H1 (cell line): ENCODE data around the gene SH3BP2. TPM values are rescaled to one million over a fixed set of nuclear protein-coding genes. Genes with fewer than 3 reads are reported as not detected.

Experiments
- CTCF ChIA-PET: fragments of 300-600 bp; sonication (Branson Sonifier 250); formaldehyde crosslinking; loops from one replicate; lab custom pipeline; 2021; ENCODE audit not compliant: partially characterized antibody; lab: Charles Lee
- POLR2A ChIA-PET: fragments of 300-600 bp; sonication (Branson Sonifier 250); formaldehyde crosslinking; loops from one replicate; lab custom pipeline; 2021; ENCODE audit warnings: inconsistent platforms; ENCODE audit not compliant: partially characterized antibody; lab: Charles Lee
- DNase-seq, 2 experiments: peaks; one replicate each; pipeline versions ENCODE4 v3.0.0 to v3.0.0-alpha.2; 2010 to 2022; ENCODE audit warnings: low spot score in 2 of 2, low read depth in 1 of 2, mixed read lengths in 1 of 2
- FAIRE-seq: peaks from 2 replicates; lab custom pipeline; 2011; peaks lifted over from hg19 to GRCh38; lab: Jason Lieb, UNC
- H2AFZ ChIP-seq: 2 replicates; pipeline ENCODE4 v1.8.1; 2012; ENCODE audit warnings: low read length, inconsistent platforms
- H2AK5ac ChIP-seq: 2 replicates; pipeline ENCODE4 v1.6.1; 2013; ENCODE audit warnings: low read depth, low read length
- H2BK120ac ChIP-seq: replicated peaks from 2 replicates; pipeline ENCODE3; 2013; ENCODE audit warnings: low read depth, low read length, inconsistent platforms
- H2BK12ac ChIP-seq: 2 replicates; pipeline ENCODE4 v1.6.1; 2013; ENCODE audit warnings: low read depth, low read length
- H2BK15ac ChIP-seq: 2 replicates; pipeline ENCODE4 v1.6.1; 2013; ENCODE audit warnings: low read length
- H2BK20ac ChIP-seq: 2 replicates; pipeline ENCODE4 v1.6.1; 2013; ENCODE audit warnings: low read length
- H2BK5ac ChIP-seq: 2 replicates; pipeline ENCODE4 v1.6.1; 2013; ENCODE audit warnings: low read depth, low read length
- H3K14ac ChIP-seq: 2 replicates; pipeline ENCODE4 v1.6.1; 2013; ENCODE audit warnings: inconsistent platforms; ENCODE audit not compliant: insufficient read length
- H3K18ac ChIP-seq: 2 replicates; pipeline ENCODE4 v1.6.1; 2013; ENCODE audit warnings: low read length; ENCODE audit errors: extremely low read depth
- H3K23ac ChIP-seq: 2 replicates; pipeline ENCODE4 v1.6.1; 2013; ENCODE audit warnings: inconsistent platforms; ENCODE audit not compliant: insufficient read length
- H3K23me2 ChIP-seq: 2 replicates; pipeline ENCODE4 v1.6.1; 2013; ENCODE audit warnings: low read depth, low read length
- H3K27ac ChIP-seq: 2 replicates; pipeline ENCODE4 v1.6.1; 2011; ENCODE audit warnings: low read depth, low read length, inconsistent platforms
- H3K27me3 ChIP-seq, 4 experiments: replicated peaks in 1 of 4; 1 replicate in 1 of 4; 2 replicates in 3 of 4; pipeline versions ENCODE4 v1.6.1 to v1.8.1; 2011 to 2013; ENCODE audit warnings: low read length in 3 of 4, mild to moderate bottlenecking in 3 of 4, inconsistent platforms in 2 of 4, mixed read lengths in 2 of 4, moderate library complexity in 1 of 4; ENCODE audit not compliant: control insufficient read depth in 3 of 4, insufficient read depth in 3 of 4; ENCODE audit errors: extremely low read depth in 1 of 4
- H3K36me3 ChIP-seq, 4 experiments: 2 replicates each; pipeline versions ENCODE4 v1.6.1 to v1.8.1; 2011 to 2013; ENCODE audit warnings: mild to moderate bottlenecking in 4 of 4, low read length in 3 of 4, moderate library complexity in 2 of 4, control low read depth in 1 of 4, inconsistent platforms in 1 of 4; ENCODE audit not compliant: insufficient read depth in 4 of 4, control insufficient read depth in 2 of 4
- H3K4ac ChIP-seq: replicated peaks from 2 replicates; pipeline ENCODE3; 2013; ENCODE audit warnings: low read length, low read depth, mixed read lengths, inconsistent platforms; ENCODE audit not compliant: insufficient read length
- H3K4me1 ChIP-seq, 4 experiments: replicated peaks in 1 of 4; 1 replicate in 1 of 4; 2 replicates in 3 of 4; pipeline versions ENCODE4 v1.6.1 to v1.8.1; 2011 to 2013; ENCODE audit warnings: low read length in 3 of 4, inconsistent platforms in 2 of 4, mixed read lengths in 1 of 4; ENCODE audit not compliant: insufficient read depth in 4 of 4, control insufficient read depth in 3 of 4
- H3K4me2 ChIP-seq, 2 experiments: 2 replicates each; pipeline versions ENCODE4 v1.6.1 to v1.8.1; 2011 to 2013; ENCODE audit warnings: low read depth in 2 of 2, low read length in 2 of 2, control low read depth in 1 of 2, inconsistent platforms in 1 of 2, mild to moderate bottlenecking in 1 of 2; ENCODE audit not compliant: insufficient read depth in 1 of 2
- H3K4me3 ChIP-seq, 4 experiments: fragments of 200-600, 300-600 bp in 1 of 4; sonication (generic), shearing (Covaris generic), sonication (Bioruptor Twin) in 1 of 4; 2 replicates each; pipeline versions ENCODE4 v1.5.1 to v1.8.1; 2011 to 2016; ENCODE audit warnings: low read length in 4 of 4, low read depth in 3 of 4, control low read depth in 2 of 4, inconsistent platforms in 2 of 4, mild to moderate bottlenecking in 2 of 4, mixed read lengths in 1 of 4, moderate library complexity in 1 of 4; ENCODE audit not compliant: insufficient read depth in 2 of 4; ENCODE audit errors: extremely low read depth in 1 of 4
- H3K56ac ChIP-seq: replicated peaks from 2 replicates; pipeline ENCODE3; 2013; ENCODE audit warnings: low read depth, mild to moderate bottlenecking, mixed read lengths, low read length, inconsistent platforms; ENCODE audit not compliant: insufficient read length
- H3K79me1 ChIP-seq: 2 replicates; pipeline ENCODE4 v1.6.1; 2013; ENCODE audit warnings: low read depth, low read length, control low read depth
- H3K79me2 ChIP-seq, 2 experiments: 2 replicates each; pipeline versions ENCODE4 v1.6.1 to v1.8.1; 2012 to 2013; ENCODE audit warnings: low read length in 2 of 2, mild to moderate bottlenecking in 2 of 2, inconsistent platforms in 1 of 2; ENCODE audit not compliant: insufficient read depth in 2 of 2, control insufficient read depth in 1 of 2
- H3K9ac ChIP-seq, 4 experiments: replicated peaks in 1 of 4; 1 replicate in 1 of 4; 2 replicates in 3 of 4; pipeline versions ENCODE4 v1.6.1 to v1.8.1; 2011 to 2013; ENCODE audit warnings: low read depth in 3 of 4, low read length in 3 of 4, control low read depth in 2 of 4, mild to moderate bottlenecking in 2 of 4, moderate library complexity in 2 of 4, inconsistent platforms in 1 of 4; ENCODE audit errors: extremely low read depth in 1 of 4
- H3K9me3 ChIP-seq, 2 experiments: 2 replicates each; pipeline versions ENCODE4 v1.6.1 to v1.8.1; 2012 to 2013; ENCODE audit warnings: mild to moderate bottlenecking in 2 of 2, moderate library complexity in 2 of 2, control low read depth in 1 of 2, inconsistent platforms in 1 of 2, low read depth in 1 of 2, low read length in 1 of 2, mixed read lengths in 1 of 2; ENCODE audit not compliant: insufficient read depth in 2 of 2
- H4K20me1 ChIP-seq, 2 experiments: replicated peaks in 1 of 2; 2 replicates each; pipeline versions ENCODE3 to v1.8.1; 2011 to 2013; ENCODE audit warnings: inconsistent platforms in 2 of 2, low read length in 2 of 2, mild to moderate bottlenecking in 1 of 2; ENCODE audit not compliant: insufficient read depth in 2 of 2, control insufficient read depth in 1 of 2
- H4K5ac ChIP-seq: 2 replicates; pipeline ENCODE4 v1.6.1; 2013; ENCODE audit warnings: low read length, low read depth, mixed read lengths, inconsistent platforms; ENCODE audit not compliant: insufficient read length
- H4K8ac ChIP-seq: 2 replicates; pipeline ENCODE4 v1.8.0; 2013; ENCODE audit warnings: mild to moderate bottlenecking, moderate library complexity, low read length, inconsistent platforms; ENCODE audit not compliant: insufficient read depth; ENCODE audit errors: extremely low read depth
- H4K91ac ChIP-seq: replicated peaks from 2 replicates; pipeline ENCODE3; 2013; ENCODE audit warnings: low read length, mixed read lengths, inconsistent platforms; ENCODE audit not compliant: insufficient read length
- EGR1 ChIP-seq: IDR thresholded peaks from 2 replicates; pipeline ENCODE4 v1.6.1; 2011; ENCODE audit warnings: low read depth, low read length, borderline replicate concordance
- WGBS, 2 experiments: shearing (Covaris generic) in 1 of 2; methylation state at CpG; one replicate each; pipeline versions ENCODE4 v1.1.6 to v1.1.7; 2013 to 2015; ENCODE audit warnings: low lambda C conversion rate in 2 of 2, mixed read lengths in 2 of 2, inconsistent platforms in 1 of 2, low coverage in 1 of 2, missing lambda C conversion rate in 1 of 2; ENCODE audit not compliant: insufficient replicate concordance in 2 of 2, insufficient coverage in 1 of 2, insufficient read length in 1 of 2; ENCODE audit errors: extremely low coverage in 1 of 2, missing lambda C conversion rate in 1 of 2; 5-methylcytosine and 5-hydroxymethylcytosine counted together
- polyA plus RNA-seq, 7 experiments: library from polyadenylated mRNA; depleted of rRNA in 3 of 7; stranded (reverse) in 5 of 7; unstranded in 2 of 7; fragments of >200 nt in 5 of 7; fragments of 200-250 nt in 2 of 7; gene quantifications; 1 replicate in 5 of 7; 2 replicates in 1 of 7; 4 replicates in 1 of 7; pipeline versions ENCODE4 v1.2.1 to v1.2.3, GENCODE V29; 2011 to 2013; ENCODE audit warnings: missing spikeins in 2 of 7, mixed read lengths in 2 of 7
- total RNA-seq: library from RNA; stranded (reverse); fragmentation: NEBNext Ultra II Directional; extraction: Animal tissue kit (Norgen Biotek cat#: 25700); gene quantifications from 2 replicates; pipeline ENCODE4 v1.2.1, GENCODE V29; 2021

The SH3BP2 gene
- total and polyA plus RNA-seq, 2 of the 8 experiments (the other 6 are each of a cell fraction or from before 2014, with no cell fraction given): 27.4 to 31.4 TPM

DNA sequence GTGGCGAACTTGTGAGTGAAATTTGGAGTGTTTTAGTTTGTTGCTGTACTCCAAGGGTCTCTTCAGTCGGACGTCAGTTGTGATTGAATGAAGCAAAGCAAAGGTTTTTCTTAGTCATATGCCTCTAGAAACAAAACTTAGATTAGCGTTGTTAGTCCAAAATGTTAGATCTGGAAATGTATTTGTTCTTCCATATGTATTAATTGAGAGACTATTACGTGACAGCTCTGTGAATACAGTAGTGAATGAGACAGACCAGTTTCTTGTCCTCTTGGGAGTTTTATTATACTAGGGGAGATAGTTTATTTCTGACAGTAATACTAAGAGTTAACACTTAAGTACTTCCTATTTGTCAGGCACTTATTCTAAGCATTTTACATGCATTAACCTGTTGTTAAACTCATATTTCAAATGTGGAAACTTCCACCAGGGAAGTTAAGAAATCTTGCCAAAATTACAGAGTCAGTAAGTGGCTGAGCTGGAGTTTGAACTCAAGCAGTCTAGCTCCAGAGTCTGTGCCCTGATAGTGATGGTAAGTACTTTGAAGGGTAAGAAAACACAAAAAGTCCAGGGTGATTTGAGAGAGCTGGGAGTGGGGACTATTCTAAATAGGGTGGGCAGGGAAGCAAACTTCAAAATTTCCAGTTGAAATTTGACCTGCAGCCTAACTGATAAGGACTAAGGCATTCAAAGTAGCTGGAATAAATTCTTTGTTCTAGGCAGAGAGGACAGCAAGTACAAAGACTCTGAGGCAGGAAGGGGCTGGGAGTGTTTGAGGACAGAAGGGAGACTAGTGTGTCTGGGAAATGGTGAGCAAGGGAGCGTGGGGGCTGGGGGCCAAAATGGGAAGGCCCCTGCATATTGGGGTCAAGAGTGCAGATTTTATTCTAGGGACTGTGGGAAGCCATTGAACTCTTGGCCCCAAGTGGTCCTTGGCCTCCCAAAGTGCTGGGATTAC lies 67.8 kb downstream of the SH3BP2 start:
- peaks cover 6 to 20% (median 8%) of the 10 kb centered on the region in 4 experiments; a peak in 5 of 7 replicates for H3K4me1 ChIP-seq
- H2BK20ac ChIP-seq: no peak overlapping the region
- no peak overlapping the region for H3K27ac ChIP-seq
- H3K4ac ChIP-seq: no peak overlapping the region
- peaks cover 3% of the 10 kb centered on the region; the same call in 1 of the 2 replicates for H3K79me1 ChIP-seq
- H4K91ac ChIP-seq: no peak overlapping the region
- H2BK15ac ChIP-seq: no peak overlapping the region
- H4K20me1 ChIP-seq: peaks cover 0 to 5% of the 10 kb centered on the region in 2 experiments
- no peak overlapping the region for H2BK12ac ChIP-seq
- no peak for TF ChIP-seq EGR1
- no peaks in the 10 kb centered on the region for H3K9me3 ChIP-seq
- H3K23ac ChIP-seq: no peak overlapping the region
- no peak overlapping the region for H2BK5ac ChIP-seq
- H3K14ac ChIP-seq: no peak overlapping the region
- H3K56ac ChIP-seq: no peak overlapping the region
- H3K18ac ChIP-seq: 0 out of 2 replicates have a peak overlapping the region, but pooled peaks have one; percentile 5
- H4K5ac ChIP-seq: peak overlapping the region; percentile 6
- H3K9ac ChIP-seq: no peak overlapping the region
- no peaks in the 10 kb centered on the region for H3K23me2 ChIP-seq
- ChIA-PET POLR2A (interaction anchor here (1.1 to 1.9 kb wide), 3 partner anchors 13 to 94 kb away, joined by 3 to 6 read pairs (median 4); no protein-coding TSS in a partner anchor), CTCF (interaction anchor here (1.1 to 3.8 kb wide), 7 partner anchors 11 to 97 kb away, joined by 3 to 19 read pairs (median 5); no protein-coding TSS in a partner anchor)
- no peak overlapping the region for H2BK120ac ChIP-seq
- H3K27me3 ChIP-seq: no peaks in the 10 kb centered on the region
- H2AK5ac ChIP-seq: no peak overlapping the region
- H3K36me3 ChIP-seq: no peaks in the 10 kb centered on the region
- no peak overlapping the region for H4K8ac ChIP-seq
- peak overlapping the region in 1 of 2 experiments; percentile 55; a peak in 3 of 4 replicates for H3K4me2 ChIP-seq
- H3K79me2 ChIP-seq: peaks cover 0 to 86% of the 10 kb centered on the region in 2 experiments; a peak in 3 of 4 replicates
- FAIRE-seq (no peak), DNase-seq (peak in 1 of 2 experiments; percentile 42)
- no peak overlapping the region for H3K4me3 ChIP-seq
- no peak overlapping the region for H2AFZ ChIP-seq
- WGBS, 2 experiments: 70% methylated on average over 6 of the region's 6 CpGs; no CpG with 5 or more reads in 1 of the 2 experiments
